Subcutaneous adipose tissue (tissue), 4 donors: Measurements from ENCODE around the gene MYO3B. TPM values are rescaled to one million over a fixed set of nuclear protein-coding genes. Genes with fewer than 3 reads are reported as not detected.

Experiments
- CTCF ChIP-seq: fragments of 450-650 bp; IDR thresholded peaks from one replicate; pipeline ENCODE4 v1.5.1; 2016; ENCODE audit warnings: low read depth, mild to moderate bottlenecking, control low read depth, antibody characterized with exemption, moderate library complexity
- total RNA-seq, 4 donors: library from RNA; depleted of rRNA; stranded (reverse); fragments of >200 nt; gene quantifications; one replicate each; pipeline ENCODE4 v1.1.0, GENCODE V29; 2016

MYO3B gene
- total RNA-seq, 4 donors from 2014 or later = 0.17 TPM; not detected in 3

GRCh38 chr2:170218931-170219330 is 41.0 kb downstream of the MYO3B start:
- TF ChIP-seq CTCF = no peak

GRCh38 chr2:170221317-170222288 is 43.7 kb downstream of the MYO3B start:
- TF ChIP-seq CTCF = no peak

- TF ChIP-seq CTCF = no peak
Observed at GRCh38 chr2:170222298-170222697, 44.4 kb downstream of the MYO3B start.

GRCh38 chr2:170222842-170223241 is 44.9 kb downstream of the MYO3B start:
- TF ChIP-seq CTCF = no peak

- TF ChIP-seq CTCF = no peak
Observed at GRCh38 chr2:170224692-170225294, 46.8 kb downstream of the MYO3B start.

GRCh38 chr2:170226216-170226615 is 48.3 kb downstream of the MYO3B start:
- TF ChIP-seq CTCF = no peak

- no peak for TF ChIP-seq CTCF
Observed at GRCh38 chr2:170227507-170227947, 49.6 kb downstream of the MYO3B start.
